Activated CD4-positive, alpha-beta memory T cell treated with anti-CD3 and anti-CD28 coated beads for 36 hours (primary cell): Measurements from ENCODE around the gene LYZL2. TPM values are rescaled to one million over a fixed set of nuclear protein-coding genes. Genes with fewer than 3 reads are reported as not detected.
"Not testable (repeated sequence)": the region's sequence is repeated elsewhere in the genome, so short reads cannot be mapped to it uniquely, and the experiment has no call there.

ENCODE experiments used
- CTCF ChIA-PET: fragments of 350-600 bp; sonication (Branson Sonifier 250); formaldehyde crosslinking; loops from one replicate; lab custom pipeline; 2021; ENCODE audit warnings: antibody characterized with exemption, inconsistent platforms; lab: Charles Lee
- POLR2A ChIA-PET: fragments of 350-600 bp; sonication (Branson Sonifier 250); formaldehyde crosslinking; loops from one replicate; lab custom pipeline; 2021; ENCODE audit warnings: antibody characterized with exemption; lab: Charles Lee
- DNase-seq: peaks from one replicate; pipeline ENCODE4 v3.0.0-alpha.2; 2020
- H3K27ac Mint-ChIP-seq: one replicate; pipeline ENCODE4 v1.8.0; 2021; ENCODE audit warnings: mixed read lengths
- H3K27me3 Mint-ChIP-seq: one replicate; pipeline ENCODE4 v1.8.0; 2021; ENCODE audit warnings: mixed read lengths
- H3K36me3 Mint-ChIP-seq: one replicate; pipeline ENCODE4 v1.8.0; 2021; ENCODE audit warnings: mixed read lengths
- H3K4me1 Mint-ChIP-seq: one replicate; pipeline ENCODE4 v1.8.0; 2021; ENCODE audit warnings: low read depth, mixed read lengths
- H3K4me3 Mint-ChIP-seq: one replicate; pipeline ENCODE4 v1.8.0; 2021; ENCODE audit warnings: mild to moderate bottlenecking, mixed read lengths
- H3K9me3 Mint-ChIP-seq: one replicate; pipeline ENCODE4 v1.8.0; 2021; ENCODE audit warnings: mixed read lengths
- intact Hi-C: fragments of 100-400 bp; cut with micrococcal nuclease; formaldehyde crosslinking; loops from one replicate; pipeline ENCODE4 v1.15.1; 2023
- total RNA-seq, 2 experiments: library from RNA; stranded (reverse); gene quantifications; one replicate each; pipeline ENCODE4 v1.2.3, GENCODE V29; 2021

Gene LYZL2
- total RNA-seq, 2 experiments from 2014 or later: not detected

DNA sequence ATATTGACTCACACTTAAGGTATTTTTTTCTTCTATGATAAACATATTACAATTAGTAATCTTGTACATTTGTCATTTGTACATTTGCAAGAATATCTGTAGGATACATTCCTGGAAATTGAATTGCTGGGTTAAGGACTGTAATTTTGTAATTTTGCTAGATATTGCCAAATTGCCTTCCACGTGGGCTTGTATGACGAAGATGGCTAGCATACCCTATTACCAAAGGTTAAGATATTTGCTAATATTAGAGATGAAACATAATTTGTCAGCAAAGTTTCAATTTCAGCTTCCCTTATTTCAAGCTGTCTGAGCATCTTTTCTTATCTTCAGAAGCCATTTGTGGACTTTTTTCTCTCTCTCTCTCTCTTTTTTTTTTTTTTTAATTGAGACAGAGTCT is 1.0 kb upstream of the LYZL2 start:
- intact Hi-C loops: no loop called here
- H3K4me3 Mint-ChIP-seq: no peak overlapping the region
- H3K4me1 Mint-ChIP-seq: no peaks in the 10 kb centered on the region
- peaks cover 15% of the 10 kb centered on the region for H3K27me3 Mint-ChIP-seq
- no peak for DNase-seq
- CTCF ChIA-PET: no interaction called here
- H3K27ac Mint-ChIP-seq: no peak overlapping the region
- no peaks in the 10 kb centered on the region for H3K36me3 Mint-ChIP-seq
- POLR2A ChIA-PET: no interaction called here
- no peaks in the 10 kb centered on the region for H3K9me3 Mint-ChIP-seq

GRCh38 chr10:30628576-30628975 is 977 bp downstream of the LYZL2 start:
- CTCF ChIA-PET: interaction anchor here (1.6 kb wide), 1 partner anchor 11 kb away, joined by 9 read pairs; no protein-coding TSS in a partner anchor
- intact Hi-C loops, H3K9me3 Mint-ChIP-seq, H3K27me3 Mint-ChIP-seq, H3K4me1 Mint-ChIP-seq, H3K36me3 Mint-ChIP-seq, H3K27ac Mint-ChIP-seq, DNase-seq, POLR2A ChIA-PET, H3K4me3 Mint-ChIP-seq: not testable (repeated sequence)

GRCh38 chr10:30626837-30627236 is 2.7 kb downstream of the LYZL2 start:
- CTCF ChIA-PET: interaction anchor here (1.5 kb wide), 1 partner anchor 13 kb away, joined by 3 read pairs; no protein-coding TSS in a partner anchor
- H3K27ac Mint-ChIP-seq, H3K27me3 Mint-ChIP-seq, DNase-seq, H3K4me3 Mint-ChIP-seq, intact Hi-C loops, POLR2A ChIA-PET, H3K36me3 Mint-ChIP-seq, H3K9me3 Mint-ChIP-seq, H3K4me1 Mint-ChIP-seq: not testable (repeated sequence)

- POLR2A ChIA-PET, CTCF ChIA-PET, H3K27me3 Mint-ChIP-seq, H3K4me3 Mint-ChIP-seq, H3K36me3 Mint-ChIP-seq, H3K9me3 Mint-ChIP-seq, H3K4me1 Mint-ChIP-seq, intact Hi-C loops, DNase-seq, H3K27ac Mint-ChIP-seq: not testable (repeated sequence)
Measured at GRCh38 chr10:30626196-30626595, 3.4 kb downstream of the LYZL2 start.

DNA sequence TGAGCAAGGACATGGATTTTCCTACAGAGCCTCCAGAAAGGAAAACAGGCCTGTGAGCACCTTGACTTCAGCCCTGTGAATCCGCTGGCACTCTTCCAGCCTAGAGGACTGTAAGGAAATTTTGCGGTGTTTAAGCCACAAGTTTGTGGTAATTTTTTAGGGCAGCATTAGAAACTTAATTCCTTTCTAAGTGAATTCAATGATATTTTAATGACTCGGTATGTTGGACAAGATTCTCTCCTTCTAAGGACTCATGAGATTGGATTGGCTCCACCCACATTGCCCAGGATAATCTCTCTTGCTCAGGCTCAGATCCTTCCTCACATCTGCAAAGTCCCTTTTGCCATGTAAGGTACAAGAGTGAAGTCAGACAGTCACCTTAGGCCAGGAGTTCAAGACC is 4.5 kb downstream of the LYZL2 start:
- DNase-seq: no peak
- intact Hi-C loops: no loop called here
- no peak overlapping the region for H3K27ac Mint-ChIP-seq
- peaks cover 2% of the 10 kb centered on the region for H3K27me3 Mint-ChIP-seq
- ChIA-PET CTCF (interaction anchor here (0.8 kb wide), 1 partner anchor 15 kb away, joined by 3 read pairs; no protein-coding TSS in a partner anchor), POLR2A (no interaction called here)
- no peaks in the 10 kb centered on the region for H3K9me3 Mint-ChIP-seq
- H3K4me1 Mint-ChIP-seq: peaks cover 5% of the 10 kb centered on the region
- no peak overlapping the region for H3K4me3 Mint-ChIP-seq
- no peaks in the 10 kb centered on the region for H3K36me3 Mint-ChIP-seq

GRCh38 chr10:30619966-30620365 is 9.6 kb downstream of the LYZL2 start:
- ChIA-PET CTCF (no interaction called here), POLR2A (no interaction called here)
- Mint-ChIP-seq H3K9me3 (no peaks in the 10 kb centered on the region), H3K27ac (no peak overlapping the region), H3K4me3 (no peak overlapping the region), H3K36me3 (no peaks in the 10 kb centered on the region), H3K27me3 (peaks cover 6% of the 10 kb centered on the region), H3K4me1 (peaks cover 5% of the 10 kb centered on the region)
- DNase-seq: no peak
- intact Hi-C loops: no loop called here

DNA sequence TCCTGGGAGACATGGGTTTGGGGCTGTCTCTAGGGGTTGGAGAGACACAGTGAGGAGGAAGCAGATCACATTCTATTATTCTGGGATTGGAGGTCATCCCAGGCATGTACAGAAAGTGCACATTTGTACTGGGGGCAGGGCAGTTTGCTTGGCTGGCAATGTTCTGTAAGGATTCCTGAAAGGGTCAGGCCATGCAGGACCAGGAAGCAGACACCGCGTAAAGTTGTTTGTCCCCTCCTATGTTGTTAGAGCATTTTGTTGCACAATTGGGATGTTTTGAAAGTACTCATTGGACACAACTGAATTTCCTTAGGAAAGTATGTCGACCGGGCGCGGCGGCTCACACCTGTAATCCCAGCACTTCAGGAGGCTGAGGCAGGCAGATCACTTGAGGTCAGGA is 12.5 kb downstream of the LYZL2 start:
- no peak for DNase-seq
- intact Hi-C loops: no loop called here
- peaks cover 13% of the 10 kb centered on the region for H3K27me3 Mint-ChIP-seq
- H3K27ac Mint-ChIP-seq: no peak overlapping the region
- H3K4me1 Mint-ChIP-seq: no peaks in the 10 kb centered on the region
- no peaks in the 10 kb centered on the region for H3K36me3 Mint-ChIP-seq
- no peak overlapping the region for H3K4me3 Mint-ChIP-seq
- ChIA-PET CTCF (no interaction called here), POLR2A (no interaction called here)
- no peaks in the 10 kb centered on the region for H3K9me3 Mint-ChIP-seq

DNA sequence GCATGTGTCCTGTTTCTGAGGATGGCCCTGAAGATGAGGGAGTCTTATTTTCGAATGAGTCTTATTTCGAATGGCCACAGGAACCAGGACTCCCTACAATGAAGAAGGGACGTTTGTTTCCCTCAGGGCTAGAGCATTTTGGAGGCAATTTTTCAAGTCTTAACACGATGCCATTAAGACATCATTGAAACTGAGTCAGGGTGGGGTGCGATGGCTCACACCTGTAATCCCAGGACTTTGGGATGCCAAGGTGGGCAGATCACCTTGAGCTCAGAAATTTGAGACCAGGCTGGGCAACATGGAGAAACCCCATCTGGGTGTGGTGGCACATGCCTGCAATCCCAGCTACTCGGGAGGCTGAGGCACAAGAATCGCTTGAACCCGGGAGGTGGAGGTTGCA is 18.5 kb downstream of the LYZL2 start:
- H3K4me3 Mint-ChIP-seq, intact Hi-C loops, H3K9me3 Mint-ChIP-seq, CTCF ChIA-PET, H3K36me3 Mint-ChIP-seq, H3K27ac Mint-ChIP-seq, DNase-seq, POLR2A ChIA-PET, H3K4me1 Mint-ChIP-seq: not testable (repeated sequence)
- peaks cover 34% of the 10 kb centered on the region for H3K27me3 Mint-ChIP-seq

GRCh38 chr10:30607814-30608213 is 21.7 kb downstream of the LYZL2 start:
- H3K36me3 Mint-ChIP-seq: no peaks in the 10 kb centered on the region
- H3K4me3 Mint-ChIP-seq: no peak overlapping the region
- DNase-seq: no peak
- peaks cover 3% of the 10 kb centered on the region for H3K4me1 Mint-ChIP-seq
- H3K9me3 Mint-ChIP-seq: no peaks in the 10 kb centered on the region
- ChIA-PET CTCF (interaction anchor here (2.2 to 3.7 kb wide), 3 partner anchors 16 to 32 kb away, joined by 8 to 20 read pairs (median 14); no protein-coding TSS in a partner anchor), POLR2A (no interaction called here)
- intact Hi-C loops: loop anchor here (10.0 kb wide), 1 partner anchor 1293 kb away; no protein-coding TSS in a partner anchor
- H3K27me3 Mint-ChIP-seq: peaks cover 35% of the 10 kb centered on the region
- H3K27ac Mint-ChIP-seq: no peak overlapping the region

- ChIA-PET POLR2A (no interaction called here), CTCF (interaction anchor here (2.2 to 3.7 kb wide), 3 partner anchors 15 to 34 kb away, joined by 8 to 20 read pairs (median 14); no protein-coding TSS in a partner anchor)
- no peak overlapping the region for H3K4me3 Mint-ChIP-seq
- H3K27ac Mint-ChIP-seq: no peak overlapping the region
- H3K27me3 Mint-ChIP-seq: peaks cover 30% of the 10 kb centered on the region
- no peaks in the 10 kb centered on the region for H3K9me3 Mint-ChIP-seq
- H3K36me3 Mint-ChIP-seq: no peaks in the 10 kb centered on the region
- DNase-seq: no peak
- intact Hi-C loops: loop anchor here (10.0 kb wide), 1 partner anchor 1292 kb away; no protein-coding TSS in a partner anchor
- peaks cover 3% of the 10 kb centered on the region for H3K4me1 Mint-ChIP-seq
Measured at GRCh38 chr10:30606313-30606712, 23.2 kb downstream of the LYZL2 start.

DNA sequence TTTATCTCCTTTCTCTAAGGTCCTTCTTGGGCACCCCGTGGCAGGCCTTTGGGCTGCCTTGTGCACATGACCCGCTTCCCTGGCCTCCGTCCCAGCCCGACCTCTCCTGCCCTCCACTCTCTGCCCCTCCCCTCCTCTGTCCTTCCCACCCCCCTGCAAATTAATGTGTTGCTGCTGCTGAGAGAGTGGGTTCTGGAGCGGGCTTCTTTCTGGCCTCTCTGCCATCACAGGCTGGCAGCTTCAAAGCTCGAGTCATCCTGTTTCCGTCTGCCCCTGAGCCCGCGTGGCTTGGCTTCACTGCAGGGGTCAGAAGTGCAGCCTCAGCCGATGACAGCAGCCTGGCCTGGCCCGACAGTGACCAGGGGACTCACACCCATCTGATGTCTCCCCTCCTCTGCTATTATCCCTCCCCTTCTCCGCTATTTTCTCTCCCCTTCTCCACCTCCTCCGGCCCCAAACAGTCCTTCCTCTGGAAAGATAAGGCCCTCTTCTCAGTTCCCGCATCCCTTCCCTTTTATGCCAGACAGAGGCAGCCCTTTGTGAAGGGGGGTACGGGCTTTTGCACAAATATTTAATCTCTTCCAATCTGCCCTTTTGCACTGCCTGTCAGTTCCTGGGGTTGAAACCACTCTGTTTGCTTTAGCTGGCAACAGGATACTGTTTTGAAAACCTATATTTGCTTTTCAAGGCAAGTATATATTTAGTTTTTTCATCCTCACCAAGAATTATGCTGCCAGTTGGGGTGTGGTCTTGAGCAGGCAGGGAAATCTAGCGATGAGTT is 24.0 kb downstream of the LYZL2 start:
- intact Hi-C loops: loop anchor here (10.0 kb wide), 1 partner anchor 1291 kb away; no protein-coding TSS in a partner anchor
- H3K9me3 Mint-ChIP-seq, H3K4me1 Mint-ChIP-seq, POLR2A ChIA-PET, H3K4me3 Mint-ChIP-seq, H3K36me3 Mint-ChIP-seq, H3K27ac Mint-ChIP-seq, DNase-seq: not testable (repeated sequence)
- CTCF ChIA-PET: interaction anchor here (2.2 to 3.7 kb wide), 3 partner anchors 14 to 35 kb away, joined by 8 to 20 read pairs (median 14); no protein-coding TSS in a partner anchor
- peaks cover 26% of the 10 kb centered on the region for H3K27me3 Mint-ChIP-seq

DNA sequence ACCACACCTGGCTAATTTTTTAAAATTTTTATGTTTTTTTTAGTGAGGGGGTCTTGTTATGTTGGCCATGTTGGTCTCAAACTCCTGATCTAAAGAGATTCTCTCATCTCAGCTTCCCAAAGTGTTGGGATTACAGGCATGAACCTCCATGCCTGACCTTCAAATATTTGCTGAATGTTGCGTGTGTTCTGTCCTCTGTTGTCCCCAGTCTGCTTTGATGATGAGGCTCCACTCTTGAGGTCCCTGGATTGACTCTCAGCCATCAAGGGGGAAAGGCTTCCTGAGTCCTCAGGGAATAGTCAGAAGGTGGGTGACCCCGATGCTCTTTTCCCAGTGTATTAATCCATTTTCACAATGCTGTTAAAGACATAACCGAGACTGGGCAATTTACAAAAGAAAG is 26.0 kb downstream of the LYZL2 start:
- no peaks in the 10 kb centered on the region for H3K9me3 Mint-ChIP-seq
- DNase-seq: no peak
- no peak overlapping the region for H3K4me3 Mint-ChIP-seq
- H3K36me3 Mint-ChIP-seq: no peaks in the 10 kb centered on the region
- peaks cover 3% of the 10 kb centered on the region for H3K4me1 Mint-ChIP-seq
- intact Hi-C loops: loop anchor here (10.0 kb wide), 1 partner anchor 1289 kb away; no protein-coding TSS in a partner anchor
- POLR2A ChIA-PET: interaction anchor here (0.7 kb wide), 1 partner anchor 135 kb away, joined by 3 read pairs; no protein-coding TSS in a partner anchor
- H3K27ac Mint-ChIP-seq: no peak overlapping the region
- CTCF ChIA-PET: interaction anchor here (0.8 to 1.5 kb wide), 3 partner anchors 19 to 36 kb away, joined by 3 to 6 read pairs (median 4); no protein-coding TSS in a partner anchor
- peaks cover 16% of the 10 kb centered on the region for H3K27me3 Mint-ChIP-seq
